HG03159 (cell line): ENCODE data around the gene IQCK.

Experiments used
- ATAC-seq: cut with Tn5 transposase; IDR thresholded peaks from one replicate; pipeline ENCODE4 v1.9.1; 2021; ENCODE audit warnings: mild to moderate bottlenecking, moderate library complexity; ENCODE audit not compliant: unreplicated experiment

IQCK gene

DNA sequence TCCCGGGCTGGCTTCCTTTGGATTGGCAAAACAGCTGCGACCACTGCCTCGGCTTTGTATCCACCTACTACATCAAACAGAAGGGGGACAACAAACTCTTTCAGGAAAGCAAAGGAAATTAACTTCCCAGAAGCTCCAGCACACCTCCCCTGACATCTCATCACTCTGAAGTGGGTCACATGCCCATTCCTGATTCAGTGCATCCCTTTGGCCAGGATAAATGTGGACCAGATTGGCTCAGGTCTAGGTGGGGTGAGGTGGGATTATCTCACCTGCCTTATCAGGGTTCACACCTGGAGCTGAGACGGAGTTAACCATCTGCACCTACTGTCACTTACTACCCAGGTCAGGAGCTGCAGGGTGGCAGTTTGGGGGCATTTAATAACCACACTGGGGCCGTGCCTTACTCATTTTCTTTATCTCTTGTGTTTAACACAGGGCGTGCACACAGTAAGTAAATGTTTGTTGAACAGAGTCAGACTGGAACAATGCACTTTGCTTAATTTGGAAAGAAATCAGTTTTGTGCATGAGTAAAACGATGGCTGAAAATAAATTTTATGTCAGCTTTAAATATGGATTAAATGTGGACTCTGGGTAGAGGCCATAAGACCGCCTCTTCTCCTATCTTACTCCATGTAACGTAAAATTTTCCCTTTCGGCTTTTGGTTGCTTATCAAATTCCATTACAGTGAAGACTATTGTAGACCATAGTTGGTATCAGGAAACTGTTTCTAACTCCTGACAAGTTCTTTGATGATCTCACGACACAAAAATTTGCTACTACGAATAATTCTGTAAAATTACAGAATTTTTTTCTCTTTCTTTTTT lies 36.0 kb downstream of the IQCK start:
- ATAC-seq: no peak

- no peak for ATAC-seq
These were observed 36.6 kb downstream of the IQCK start for GRCh38 chr16:19754644-19755036.

DNA sequence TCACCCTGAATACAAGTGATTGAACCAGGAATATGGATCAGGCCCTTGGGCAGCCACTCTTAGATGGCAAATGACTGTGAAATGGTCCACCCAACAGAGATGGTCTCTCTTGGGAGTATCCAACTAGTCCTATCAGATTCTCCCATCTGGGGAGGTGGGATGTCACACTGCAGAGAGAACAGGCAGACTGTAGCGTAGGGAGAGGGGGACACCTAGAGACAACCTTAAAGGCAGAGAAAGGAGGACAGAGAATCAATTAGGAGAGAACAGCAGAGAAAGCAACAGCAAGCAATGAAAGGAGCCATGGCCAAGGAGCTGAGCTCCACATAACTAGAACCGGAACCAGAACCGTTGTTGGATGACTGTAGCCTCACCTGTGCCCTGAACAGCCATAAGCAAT lies 37.2 kb downstream of the IQCK start:
- no peak for ATAC-seq

DNA sequence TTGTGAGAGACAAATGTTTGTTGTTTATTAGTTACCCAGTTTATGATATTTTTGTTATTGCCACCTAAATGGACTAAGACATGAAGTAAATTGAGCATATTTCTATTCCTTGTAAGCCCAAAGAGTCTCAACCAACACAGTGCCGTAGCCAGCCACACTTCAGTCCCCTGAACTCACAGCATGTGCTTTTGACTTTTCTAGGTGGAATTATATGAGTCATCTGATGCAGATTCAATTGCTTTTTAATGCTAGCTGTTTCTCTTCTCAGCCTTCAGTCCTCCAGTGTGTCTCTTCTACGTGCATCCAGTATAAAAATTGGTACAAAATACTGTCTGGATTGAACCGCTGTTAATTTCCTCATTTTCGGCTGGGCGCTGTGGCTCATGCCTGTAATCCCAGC lies 39.0 kb downstream of the IQCK start:
- ATAC-seq: no peak

DNA sequence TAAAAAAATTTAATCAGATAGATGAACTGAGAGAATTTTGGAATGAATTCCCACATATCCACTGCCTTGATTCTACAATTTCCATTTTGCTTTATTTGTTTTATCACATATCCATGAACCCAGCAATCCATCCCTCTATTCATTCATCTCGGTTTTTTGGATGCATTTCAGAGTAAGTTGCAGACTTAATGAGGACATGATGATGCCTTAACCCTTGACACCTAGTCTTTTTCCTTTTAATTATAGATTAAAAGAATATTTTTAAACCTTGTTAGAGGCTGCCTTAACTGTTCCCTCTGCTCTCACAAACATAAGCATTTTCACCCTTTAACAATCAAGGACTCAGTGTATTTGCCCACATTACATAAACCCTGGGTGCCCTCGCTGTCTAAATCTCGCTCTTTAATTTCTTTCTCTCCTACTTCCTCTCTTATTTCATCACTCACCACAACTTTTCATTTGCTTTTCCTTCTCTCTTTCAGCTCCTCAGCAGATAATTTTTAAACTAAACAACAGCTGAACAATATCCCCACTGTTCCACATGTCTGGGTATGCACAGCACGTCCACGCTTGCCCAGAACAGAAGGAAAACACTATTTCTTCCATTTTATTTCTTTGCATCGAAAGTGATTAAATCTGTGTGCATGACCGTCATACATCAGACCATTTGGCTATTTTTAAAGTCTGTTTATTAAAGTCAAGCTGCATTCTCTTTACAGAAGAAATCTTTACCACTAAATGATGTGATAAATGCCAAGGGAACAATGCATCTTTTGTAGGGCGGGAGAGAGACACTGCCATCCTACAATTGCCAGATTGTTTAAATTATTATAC lies 39.9 kb downstream of the IQCK start:
- ATAC-seq: no peak

DNA sequence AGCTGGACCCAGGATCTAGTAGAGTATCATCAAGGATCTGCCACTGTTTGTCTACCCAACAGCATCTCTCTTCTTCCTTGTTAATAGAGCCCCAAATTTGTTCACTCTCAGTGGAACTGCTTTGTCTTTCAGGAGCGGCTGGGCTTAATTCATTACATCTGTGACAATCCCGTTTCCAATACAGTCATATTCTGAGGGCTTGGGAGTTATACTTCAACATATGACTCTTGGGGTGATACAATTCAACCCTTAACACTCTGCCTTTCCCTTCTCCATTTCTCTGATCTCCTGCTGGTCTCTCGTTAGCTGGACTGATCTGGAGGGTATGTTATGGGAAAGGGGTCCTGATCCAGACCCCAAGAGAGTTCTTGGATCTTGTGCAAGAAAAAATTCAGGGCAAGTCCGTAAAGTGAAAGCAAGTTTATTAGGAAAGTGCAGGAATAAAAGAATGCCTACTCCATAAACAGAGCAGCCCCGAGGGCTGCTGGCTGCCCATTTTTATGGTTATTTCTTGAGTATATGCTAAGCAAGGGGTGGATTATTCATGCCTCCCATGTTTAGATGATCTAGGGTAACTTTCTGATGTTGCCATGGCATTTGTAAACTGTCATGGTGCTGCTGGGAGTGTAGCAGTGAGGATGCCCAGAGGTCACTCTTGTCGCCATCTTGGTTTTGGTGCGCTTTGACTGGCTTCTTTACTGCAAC lies 42.4 kb downstream of the IQCK start:
- ATAC-seq: no peak

DNA sequence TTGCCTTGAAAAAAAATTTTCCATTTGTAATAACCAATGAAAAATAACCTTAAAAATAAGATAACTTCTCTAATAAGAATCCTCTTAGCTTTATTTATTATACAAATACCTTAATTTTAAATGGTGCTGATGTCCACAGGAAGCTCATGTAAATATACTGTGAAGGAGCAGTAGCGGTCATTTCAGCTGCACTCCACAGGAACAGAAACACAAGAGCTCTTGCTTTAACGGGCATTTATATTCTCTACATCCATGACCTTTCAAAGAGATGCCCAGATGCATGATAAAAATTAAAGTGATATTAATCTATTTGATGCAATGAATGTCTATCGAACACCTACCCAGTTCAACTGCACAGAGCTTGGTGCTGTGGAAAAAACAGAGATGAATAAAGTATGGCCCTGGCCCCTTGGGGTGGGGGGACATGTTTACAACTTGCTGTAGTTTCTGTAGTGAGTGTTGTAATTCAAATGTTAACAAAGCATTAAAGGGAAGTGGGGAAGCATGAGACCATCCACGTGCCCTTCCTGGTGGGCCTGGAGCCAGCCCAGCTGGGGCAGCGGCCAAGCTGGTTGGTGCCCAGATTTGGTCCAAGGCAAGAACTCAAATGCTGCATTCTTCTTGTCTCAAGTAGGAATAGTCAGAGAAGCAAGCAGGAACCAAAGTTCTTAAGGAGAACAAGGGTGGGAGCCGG lies 47.9 kb downstream of the IQCK start:
- ATAC-seq: no peak

DNA sequence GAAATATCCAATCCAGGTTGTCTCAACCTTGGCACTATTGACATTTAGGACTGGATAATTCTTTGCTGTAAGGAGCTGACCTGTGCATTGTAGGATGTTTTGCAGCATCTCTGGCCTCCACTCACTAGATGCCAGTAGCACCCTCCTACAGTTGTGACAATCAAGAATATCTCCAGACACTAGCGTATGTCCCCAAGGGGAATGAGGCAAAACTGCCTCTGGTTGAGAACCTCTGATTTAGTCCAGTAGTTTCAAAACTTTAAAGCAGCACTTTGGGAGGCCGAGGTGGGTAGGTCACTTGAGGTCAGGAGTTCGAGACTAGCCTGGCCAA lies 48.4 kb downstream of the IQCK start:
- ATAC-seq: no peak

DNA sequence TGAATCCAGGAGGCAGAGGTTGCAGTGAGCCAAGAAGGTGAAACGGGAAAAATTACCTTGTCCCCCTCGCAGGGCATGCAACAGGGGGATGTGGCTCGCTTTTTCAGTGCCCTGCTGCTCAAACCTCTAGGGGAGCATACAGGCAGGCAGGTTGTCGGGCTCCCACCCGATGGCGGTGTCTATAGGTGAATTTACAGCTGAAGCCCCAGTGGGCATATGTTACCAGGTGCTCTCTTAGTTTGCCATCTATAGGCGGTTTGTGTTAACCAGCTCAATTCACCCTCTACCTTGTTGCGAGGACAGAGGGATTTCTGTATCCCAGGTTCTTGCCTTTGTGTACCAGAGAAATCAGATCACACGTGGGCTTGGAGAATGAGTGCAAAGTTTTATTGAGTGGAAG lies 48.9 kb downstream of the IQCK start:
- no peak for ATAC-seq

DNA sequence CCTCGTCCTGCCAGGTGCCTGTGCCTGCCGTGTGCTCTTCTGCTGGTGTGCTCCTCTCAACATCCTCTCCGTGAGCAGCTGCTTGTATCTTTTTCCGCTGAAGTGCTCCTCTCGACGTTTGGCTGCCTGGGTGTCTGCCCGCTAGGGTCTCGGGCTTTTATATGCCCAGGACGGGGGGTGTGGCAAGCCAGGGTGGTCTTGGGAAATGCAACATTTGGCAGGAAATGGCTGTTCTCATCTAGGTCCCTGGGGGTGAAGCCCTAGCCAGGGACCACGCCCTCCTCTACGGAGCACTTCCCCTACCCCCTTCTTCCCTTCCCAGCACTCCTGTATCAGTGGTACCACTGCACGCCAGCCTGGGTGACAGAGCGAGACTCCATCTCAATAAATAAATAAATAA lies 49.4 kb downstream of the IQCK start:
- no peak for ATAC-seq

- no peak for ATAC-seq
These were observed 51.2 kb downstream of the IQCK start for GRCh38 chr16:19769239-19769638.

DNA sequence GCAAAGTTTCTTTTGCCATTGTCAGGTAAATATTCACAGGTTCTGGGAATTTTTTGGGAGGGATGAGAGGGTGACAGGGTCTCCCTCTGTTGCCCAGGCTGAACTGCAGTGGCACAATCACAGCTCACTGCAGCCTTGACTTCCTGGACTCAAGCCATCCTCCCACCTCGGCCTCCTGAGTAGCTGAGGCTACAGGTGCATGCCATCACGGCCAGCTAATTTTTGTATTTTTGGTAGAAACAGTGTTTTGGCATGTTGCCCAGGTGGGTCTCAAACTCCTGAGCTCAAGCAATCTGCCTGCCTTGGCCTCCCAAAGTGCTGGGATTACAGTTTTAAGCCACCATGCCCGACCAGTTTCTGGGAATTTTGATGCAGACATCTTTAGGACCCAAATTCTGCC lies 53.0 kb downstream of the IQCK start:
- ATAC-seq: no peak

DNA sequence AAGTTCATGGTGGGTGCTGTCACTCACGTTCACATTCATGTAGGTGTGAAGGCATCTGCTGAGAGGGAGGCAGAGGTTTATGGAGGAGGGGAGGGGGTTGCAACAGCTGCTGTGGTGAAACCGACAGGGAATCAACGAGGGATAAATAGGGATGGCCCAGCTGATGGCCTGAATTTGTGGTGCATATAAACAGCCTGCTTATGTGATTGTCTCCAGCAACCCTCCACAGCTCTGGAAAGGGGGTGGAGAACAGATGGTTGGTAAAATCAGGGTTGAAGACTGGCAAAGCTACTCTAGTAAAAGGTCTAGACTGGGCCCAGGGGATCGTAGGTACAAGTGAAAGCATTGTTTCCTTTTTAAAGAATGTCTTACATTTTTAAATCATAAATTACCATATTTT lies 53.7 kb downstream of the IQCK start:
- ATAC-seq: no peak

- ATAC-seq: no peak
These were observed 56.0 kb downstream of the IQCK start for GRCh38 chr16:19774024-19774423.

- ATAC-seq: no peak
These were observed 58.1 kb downstream of the IQCK start for GRCh38 chr16:19776147-19776546.

- ATAC-seq: no peak
These were observed 58.5 kb downstream of the IQCK start for GRCh38 chr16:19776565-19776964.

DNA sequence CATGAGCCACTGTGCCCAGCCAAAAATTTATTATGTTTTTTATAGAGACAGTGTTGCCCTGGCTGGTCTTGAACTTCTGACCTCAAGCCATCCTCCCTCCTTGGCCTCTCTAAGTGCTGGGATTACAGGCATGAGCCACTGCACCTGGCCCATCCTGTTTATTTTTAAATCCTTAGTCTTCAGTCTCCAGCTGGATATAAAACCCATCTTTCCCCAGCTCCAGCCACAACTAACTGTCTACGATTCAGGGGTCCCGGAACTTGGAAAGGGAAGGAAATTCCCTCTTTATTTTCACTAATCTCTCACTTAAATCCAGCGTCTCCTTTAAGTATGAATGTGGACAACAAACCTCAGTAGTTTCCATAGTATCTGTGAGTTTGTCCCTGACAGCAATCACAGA lies 62.2 kb downstream of the IQCK start:
- ATAC-seq: no peak

GRCh38 chr16:19781226-19781625 lies 63.2 kb downstream of the IQCK start:
- no peak for ATAC-seq

GRCh38 chr16:19783363-19784182 lies 65.5 kb downstream of the IQCK start:
- ATAC-seq: no peak

DNA sequence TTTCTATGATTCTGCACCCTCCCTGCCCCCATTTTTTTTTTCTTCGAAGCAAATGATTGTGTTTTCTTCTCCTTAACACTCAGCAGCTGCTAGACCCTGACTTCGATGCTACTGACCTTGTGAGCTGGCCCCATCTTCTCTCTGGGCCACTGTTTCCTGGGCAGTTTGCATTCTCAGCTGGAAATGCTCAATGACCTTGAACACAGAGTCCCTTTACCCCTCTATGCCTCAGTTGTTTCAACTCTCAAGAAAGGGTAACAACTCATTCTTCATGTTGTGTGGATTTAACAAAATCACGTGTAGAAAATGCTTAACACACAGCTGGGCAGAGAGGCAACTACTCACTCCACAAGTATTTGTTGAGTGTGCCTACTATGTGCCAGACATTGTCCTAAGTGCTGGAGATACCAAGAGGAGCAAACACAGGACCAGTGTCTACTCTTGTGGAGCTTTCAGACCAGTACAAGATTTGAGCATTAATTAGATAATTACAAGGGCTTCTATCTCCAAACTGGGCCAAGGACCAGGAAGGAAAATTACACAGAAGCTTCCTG lies 66.2 kb downstream of the IQCK start:
- ATAC-seq: no peak
